OCI-LY7 (cell line): ENCODE data around the gene MAP3K5. TPM values are rescaled to one million over a fixed set of nuclear protein-coding genes. Genes with fewer than 3 reads are reported as not detected.

Source experiments
- BruUV-seq: library from RNA; stranded (reverse); fragments of 400-500 nt; replicated peaks from 2 replicates; lab custom pipeline; 2021; lab: Mats Ljungman, UMichigan
- CTCF ChIA-PET: fragments of 300-600 bp; sonication (Branson Sonifier 250); formaldehyde crosslinking; loops from one replicate; lab custom pipeline; 2022; ENCODE audit warnings: antibody characterized with exemption; ENCODE audit not compliant: unreplicated experiment; lab: Charles Lee
- POLR2A ChIA-PET: fragments of 300-600 bp; sonication (Branson Sonifier 250); formaldehyde crosslinking; loops from one replicate; lab custom pipeline; 2022; ENCODE audit warnings: antibody characterized with exemption; lab: Charles Lee
- DNase-seq: peaks from one replicate; pipeline ENCODE4 v3.0.0-alpha.2; 2015; ENCODE audit warnings: low spot score
- H2AFZ ChIP-seq: fragments of 200-600 bp; sonication (generic), shearing (Covaris generic); 2 replicates; pipeline ENCODE4 v1.6.1; 2014; ENCODE audit warnings: mild to moderate bottlenecking, antibody characterized with exemption, low read length, moderate library complexity
- H3K27ac ChIP-seq: fragments of 200-600 bp; sonication (generic); 2 replicates; pipeline ENCODE4 v1.5.1; 2014; ENCODE audit warnings: mixed run types, low read depth, mild to moderate bottlenecking, moderate library complexity, low read length, inconsistent platforms; ENCODE audit not compliant: poor library complexity, severe bottlenecking
- H3K36me3 ChIP-seq: fragments of 200-600 bp; sonication (generic); 2 replicates; pipeline ENCODE4 v1.6.1; 2014; ENCODE audit warnings: mild to moderate bottlenecking, antibody characterized with exemption, low read length, moderate library complexity, mixed read lengths; ENCODE audit not compliant: insufficient read depth
- H3K4me1 ChIP-seq: fragments of 200-600 bp; sonication (generic); 2 replicates; pipeline ENCODE4 v1.5.1; 2014; ENCODE audit warnings: mild to moderate bottlenecking, low read length; ENCODE audit not compliant: insufficient read depth, poor library complexity, severe bottlenecking
- H3K4me2 ChIP-seq: fragments of 200-600 bp; sonication (generic); 2 replicates; pipeline ENCODE4 v1.6.1; 2014; ENCODE audit warnings: mild to moderate bottlenecking, low read length
- H3K4me3 ChIP-seq: fragments of 200-600 bp; sonication (generic); 2 replicates; pipeline ENCODE4 v1.5.1; 2014; ENCODE audit warnings: mild to moderate bottlenecking, low read depth, low read length; ENCODE audit not compliant: poor library complexity, severe bottlenecking
- H3K79me2 ChIP-seq: fragments of 200-600 bp; sonication (generic); 2 replicates; pipeline ENCODE4 v1.6.1; 2016; ENCODE audit warnings: low read depth, mild to moderate bottlenecking, low read length, moderate library complexity, mixed read lengths; ENCODE audit not compliant: insufficient read depth
- H3K9me2 ChIP-seq: fragments of 200-600 bp; sonication (generic); 2 replicates; pipeline ENCODE4 v1.6.1; 2016; ENCODE audit warnings: mild to moderate bottlenecking, low read length, mixed read lengths; ENCODE audit not compliant: insufficient read depth
- H3K9me3 ChIP-seq: fragments of 200-600 bp; sonication (generic); 2 replicates; pipeline ENCODE4 v1.6.1; 2014; ENCODE audit warnings: mild to moderate bottlenecking, mixed run types, low read length, mixed read lengths
- H4K20me1 ChIP-seq: fragments of 200-600 bp; sonication (generic); 2 replicates; pipeline ENCODE4 v1.6.1; 2014; ENCODE audit warnings: mild to moderate bottlenecking, antibody characterized with exemption, low read length, moderate library complexity, mixed read lengths; ENCODE audit not compliant: insufficient read depth
- CTCF ChIP-seq: fragments of 200-600 bp; sonication (generic); conservative IDR thresholded peaks from 2 replicates; pipeline ENCODE4 v1.5.1; 2014; ENCODE audit warnings: mild to moderate bottlenecking, antibody characterized with exemption, low read length, moderate library complexity, mixed read lengths
- EZH2phosphoT487 ChIP-seq: fragments of 200-600 bp; sonication (generic); IDR thresholded peaks from 2 replicates; pipeline ENCODE4 v1.6.1; 2018; ENCODE audit warnings: low read depth, borderline replicate concordance, mild to moderate bottlenecking, mixed run types, antibody characterized with exemption, low read length, moderate library complexity, mixed read lengths
- intact Hi-C: fragments of 100-400 bp; cut with micrococcal nuclease; formaldehyde crosslinking; loops from one replicate; pipeline ENCODE4 v1.10.0; 2022; ENCODE audit not compliant: unreplicated experiment
- total RNA-seq, 2 experiments: library from RNA; depleted of rRNA in 1 of 2; stranded (reverse); fragments of >200 nt in 1 of 2; shearing (Covaris generic) in 1 of 2; gene quantifications; 2 replicates each; pipeline ENCODE4 v1.2.3, GENCODE V29; 2014 to 2022

Gene MAP3K5
- total RNA-seq, 2 experiments from 2014 or later = 13.8 to 16.6 TPM

GRCh38 chr6:136624347-136624746 lies 167.9 kb downstream of the MAP3K5 start:
- POLR2A ChIA-PET = interaction anchor here (1.5 kb wide), 1 partner anchor 20 kb away, joined by 4 read pairs; no protein-coding TSS in a partner anchor
- Histone ChIP-seq H3K27ac (no peak overlapping the region), H2AFZ (no peak overlapping the region), H3K36me3 (peaks cover 4% of the 10 kb centered on the region), H4K20me1 (no peaks in the 10 kb centered on the region), H3K9me2 (no peaks in the 10 kb centered on the region), H3K4me1 (no peaks in the 10 kb centered on the region), H3K9me3 (no peaks in the 10 kb centered on the region), H3K4me2 (no peak overlapping the region), H3K4me3 (no peak overlapping the region), H3K79me2 (no peaks in the 10 kb centered on the region)
- intact Hi-C loops = no loop called here
- no peak for DNase-seq
- TF ChIP-seq EZH2phosphoT487 = no peak
- no peak for TF ChIP-seq CTCF
- no TSS peak for BruUV-seq
- CTCF ChIA-PET = no interaction called here

GRCh38 chr6:136618086-136618485 lies 174.2 kb downstream of the MAP3K5 start:
- H3K4me3 ChIP-seq = no peak overlapping the region
- no peak overlapping the region for H3K4me2 ChIP-seq
- no peaks in the 10 kb centered on the region for H4K20me1 ChIP-seq
- no peaks in the 10 kb centered on the region for H3K9me3 ChIP-seq
- TF ChIP-seq CTCF (no peak), EZH2phosphoT487 (no peak)
- ChIA-PET POLR2A (interaction anchor here (0.7 kb wide), 1 partner anchor 16 kb away, joined by 3 read pairs; no protein-coding TSS in a partner anchor), CTCF (no interaction called here)
- peaks cover 13% of the 10 kb centered on the region for H3K36me3 ChIP-seq
- H3K4me1 ChIP-seq = no peaks in the 10 kb centered on the region
- no peaks in the 10 kb centered on the region for H3K79me2 ChIP-seq
- no peak overlapping the region for H3K27ac ChIP-seq
- no TSS peak for BruUV-seq
- H2AFZ ChIP-seq = no peak overlapping the region
- H3K9me2 ChIP-seq = no peaks in the 10 kb centered on the region
- intact Hi-C loops = no loop called here
- DNase-seq = no peak

- Histone ChIP-seq H3K79me2 (no peaks in the 10 kb centered on the region), H3K4me1 (no peaks in the 10 kb centered on the region), H3K4me3 (no peak overlapping the region), H2AFZ (no peak overlapping the region), H3K27ac (no peak overlapping the region), H3K36me3 (peaks cover 17% of the 10 kb centered on the region), H3K4me2 (no peak overlapping the region), H3K9me2 (no peaks in the 10 kb centered on the region), H4K20me1 (no peaks in the 10 kb centered on the region), H3K9me3 (no peaks in the 10 kb centered on the region)
- intact Hi-C loops = no loop called here
- BruUV-seq = no TSS peak
- no peak for TF ChIP-seq EZH2phosphoT487
- TF ChIP-seq CTCF = no peak
- ChIA-PET CTCF (no interaction called here), POLR2A (interaction anchor here (0.7 to 1.2 kb wide), 4 partner anchors 10 to 219 kb away, joined by 3 to 4 read pairs (median 3); no protein-coding TSS in a partner anchor)
- DNase-seq = no peak
These were observed 175.8 kb downstream of the MAP3K5 start for GRCh38 chr6:136616527-136616926.
